ENCODE results near the gene STX8. TPM values are rescaled to one million over a fixed set of nuclear protein-coding genes. Genes with fewer than 3 reads are reported as not detected.

Gene STX8
- total RNA-seq, 2 donors from 2014 or later, result 38.8 to 60.8 TPM

- peaks cover 0 to 73% of the 10 kb centered on the region in 2 donors for H3K4me1 ChIP-seq
- TF ChIP-seq CTCF (IDR thresholded peaks at IDR 0.05), result no peak
- peak overlapping the region; percentile 98 to 99 for H3K27ac ChIP-seq
- H3K4me3 ChIP-seq, result peak overlapping the region; percentile 50 to 62
- H3K36me3 ChIP-seq, result no peaks in the 10 kb centered on the region
- peak; percentile 89 for DNase-seq (ENCODE audit: low spot score)
- H3K27me3 ChIP-seq, result no peaks in the 10 kb centered on the region
- no peaks in the 10 kb centered on the region for H3K9me3 ChIP-seq
These were observed 335.6 kb downstream of the STX8 start for GRCh38 chr17:9239793-9240658.

- Histone ChIP-seq H3K27me3 (no peaks in the 10 kb centered on the region), H3K9me3 (no peaks in the 10 kb centered on the region), H3K27ac (peak overlapping the region; percentile 85 to 99), H3K4me1 (peaks cover 0 to 66% of the 10 kb centered on the region in 2 donors), H3K36me3 (no peaks in the 10 kb centered on the region), H3K4me3 (peak overlapping the region; percentile 16 to 62)
- DNase-seq (ENCODE audit: low spot score), result no peak
- TF ChIP-seq CTCF (IDR thresholded peaks at IDR 0.05), result no peak
These were observed 336.3 kb downstream of the STX8 start for GRCh38 chr17:9239246-9239792.

GRCh38 chr17:9238340-9239245, 337.0 kb downstream of the STX8 start:
- Histone ChIP-seq H3K27ac (peak overlapping the region; percentile 85 to 99), H3K4me1 (peaks cover 0 to 62% of the 10 kb centered on the region in 2 donors), H3K27me3 (no peaks in the 10 kb centered on the region), H3K36me3 (no peaks in the 10 kb centered on the region), H3K4me3 (no peak overlapping the region), H3K9me3 (no peaks in the 10 kb centered on the region)
- DNase-seq (ENCODE audit: low spot score), result no peak
- TF ChIP-seq CTCF (IDR thresholded peaks at IDR 0.05), result no peak

- peaks cover 0 to 55% of the 10 kb centered on the region in 2 donors for H3K4me1 ChIP-seq
- peak overlapping the region in 1 of 2 donors; percentile 99 for H3K27ac ChIP-seq
- H3K36me3 ChIP-seq, result no peaks in the 10 kb centered on the region
- H3K27me3 ChIP-seq, result no peaks in the 10 kb centered on the region
- H3K9me3 ChIP-seq, result no peaks in the 10 kb centered on the region
- no peak for DNase-seq (ENCODE audit: low spot score)
- TF ChIP-seq CTCF (IDR thresholded peaks at IDR 0.05), result no peak
- H3K4me3 ChIP-seq, result no peak overlapping the region
These were observed 337.8 kb downstream of the STX8 start for GRCh38 chr17:9237661-9238301.

- no peak for TF ChIP-seq CTCF (IDR thresholded peaks at IDR 0.05)
- no peak overlapping the region for H3K27ac ChIP-seq
- no peaks in the 10 kb centered on the region for H3K27me3 ChIP-seq
- no peaks in the 10 kb centered on the region for H3K9me3 ChIP-seq
- H3K4me3 ChIP-seq, result no peak overlapping the region
- DNase-seq (ENCODE audit: low spot score), result no peak
- peaks cover 0 to 49% of the 10 kb centered on the region in 2 donors for H3K4me1 ChIP-seq
- no peaks in the 10 kb centered on the region for H3K36me3 ChIP-seq
These were observed 338.6 kb downstream of the STX8 start for GRCh38 chr17:9237053-9237410.
